Vagina (tissue), 2 donors: Measurements from ENCODE around the gene ADAMTS17.

Experiments
- POLR2A ChIP-seq, 2 donors: fragments of 450-650 bp; IDR thresholded peaks; one replicate each; pipeline ENCODE4 v1.6.1; 2017; ENCODE audit warnings: antibody characterized with exemption in 2 of 2, mild to moderate bottlenecking in 2 of 2, moderate library complexity in 2 of 2
- POLR2AphosphoS5 ChIP-seq, 2 donors: sonication (generic); formaldehyde crosslinking; IDR thresholded peaks; one replicate each; pipeline ENCODE4 v1.9.0; 2017; ENCODE audit warnings: antibody characterized with exemption in 2 of 2, mild to moderate bottlenecking in 2 of 2, low read depth in 1 of 2; ENCODE audit not compliant: insufficient read depth in 1 of 2
- TF ChIP-seq, protein P1 (sequence below), 3 experiments: fragments of 450-650 bp in 2 of 3; fragments of 200-600 bp in 1 of 3; sonication (generic) in 1 of 3; IDR thresholded peaks; one replicate each; pipeline ENCODE4 v1.5.1; 2017 to 2019; ENCODE audit warnings: antibody characterized with exemption in 3 of 3, mild to moderate bottlenecking in 2 of 3, moderate library complexity in 2 of 3

DNA sequence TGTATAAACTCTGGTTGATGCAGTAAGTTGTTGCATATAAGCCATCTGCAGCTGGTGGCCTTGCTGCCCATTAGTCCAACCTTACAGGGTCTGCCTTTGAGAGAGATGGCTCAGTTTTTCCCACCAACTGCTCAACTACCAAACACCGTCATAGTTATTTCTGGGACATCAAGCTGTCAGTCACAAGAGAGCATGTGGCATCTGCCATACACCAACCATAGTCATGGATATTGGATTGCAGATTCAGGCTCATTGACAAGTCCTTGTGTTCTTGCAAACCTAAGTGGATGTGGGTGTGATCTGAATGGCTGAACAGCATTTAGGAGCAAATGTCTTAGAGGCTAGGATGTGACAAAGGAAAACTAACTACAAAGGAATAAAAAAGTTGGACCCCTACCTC is 137.6 kb downstream of the ADAMTS17 start:
- TF ChIP-seq POLR2A (IDR thresholded peaks at IDR 0.05) (no peak), POLR2AphosphoS5 (IDR thresholded peaks at IDR 0.05; ENCODE audit: insufficient read depth in 1 of 2, low read depth in 1 of 2) (no peak)
- TF ChIP-seq, protein P1, sequence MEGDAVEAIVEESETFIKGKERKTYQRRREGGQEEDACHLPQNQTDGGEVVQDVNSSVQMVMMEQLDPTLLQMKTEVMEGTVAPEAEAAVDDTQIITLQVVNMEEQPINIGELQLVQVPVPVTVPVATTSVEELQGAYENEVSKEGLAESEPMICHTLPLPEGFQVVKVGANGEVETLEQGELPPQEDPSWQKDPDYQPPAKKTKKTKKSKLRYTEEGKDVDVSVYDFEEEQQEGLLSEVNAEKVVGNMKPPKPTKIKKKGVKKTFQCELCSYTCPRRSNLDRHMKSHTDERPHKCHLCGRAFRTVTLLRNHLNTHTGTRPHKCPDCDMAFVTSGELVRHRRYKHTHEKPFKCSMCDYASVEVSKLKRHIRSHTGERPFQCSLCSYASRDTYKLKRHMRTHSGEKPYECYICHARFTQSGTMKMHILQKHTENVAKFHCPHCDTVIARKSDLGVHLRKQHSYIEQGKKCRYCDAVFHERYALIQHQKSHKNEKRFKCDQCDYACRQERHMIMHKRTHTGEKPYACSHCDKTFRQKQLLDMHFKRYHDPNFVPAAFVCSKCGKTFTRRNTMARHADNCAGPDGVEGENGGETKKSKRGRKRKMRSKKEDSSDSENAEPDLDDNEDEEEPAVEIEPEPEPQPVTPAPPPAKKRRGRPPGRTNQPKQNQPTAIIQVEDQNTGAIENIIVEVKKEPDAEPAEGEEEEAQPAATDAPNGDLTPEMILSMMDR (IDR thresholded peaks at IDR 0.05), result no peak
